C4-2B (cell line): ENCODE data around the gene RAE1.

Experiments
- ZFX ChIP-seq: fragments of 450-650 bp; IDR thresholded peaks from 2 replicates; pipeline ENCODE4 v1.6.1; 2017
- TF ChIP-seq, protein P1 (sequence below): fragments of 450-650 bp; conservative IDR thresholded peaks from 2 replicates; pipeline ENCODE4 v1.5.1; 2017; ENCODE audit warnings: mild to moderate bottlenecking

- TF ChIP-seq, protein P1, sequence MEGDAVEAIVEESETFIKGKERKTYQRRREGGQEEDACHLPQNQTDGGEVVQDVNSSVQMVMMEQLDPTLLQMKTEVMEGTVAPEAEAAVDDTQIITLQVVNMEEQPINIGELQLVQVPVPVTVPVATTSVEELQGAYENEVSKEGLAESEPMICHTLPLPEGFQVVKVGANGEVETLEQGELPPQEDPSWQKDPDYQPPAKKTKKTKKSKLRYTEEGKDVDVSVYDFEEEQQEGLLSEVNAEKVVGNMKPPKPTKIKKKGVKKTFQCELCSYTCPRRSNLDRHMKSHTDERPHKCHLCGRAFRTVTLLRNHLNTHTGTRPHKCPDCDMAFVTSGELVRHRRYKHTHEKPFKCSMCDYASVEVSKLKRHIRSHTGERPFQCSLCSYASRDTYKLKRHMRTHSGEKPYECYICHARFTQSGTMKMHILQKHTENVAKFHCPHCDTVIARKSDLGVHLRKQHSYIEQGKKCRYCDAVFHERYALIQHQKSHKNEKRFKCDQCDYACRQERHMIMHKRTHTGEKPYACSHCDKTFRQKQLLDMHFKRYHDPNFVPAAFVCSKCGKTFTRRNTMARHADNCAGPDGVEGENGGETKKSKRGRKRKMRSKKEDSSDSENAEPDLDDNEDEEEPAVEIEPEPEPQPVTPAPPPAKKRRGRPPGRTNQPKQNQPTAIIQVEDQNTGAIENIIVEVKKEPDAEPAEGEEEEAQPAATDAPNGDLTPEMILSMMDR: no peak
- TF ChIP-seq ZFX: no peak
Observed at GRCh38 chr20:57389695-57390603, 38.9 kb downstream of the RAE1 start.
